Loucy (cell line): Measurements from ENCODE around the gene KLRB1.

ENCODE experiments used
- EZH2phosphoT487 ChIP-seq: fragments of 200-600 bp; IDR thresholded peaks from 2 replicates; pipeline ENCODE4 v1.6.1; 2018; ENCODE audit warnings: antibody characterized with exemption, mild to moderate bottlenecking, moderate library complexity, borderline replicate concordance
- TF ChIP-seq, protein P1 (sequence below): fragments of 200-600 bp; sonication (generic); conservative IDR thresholded peaks from 2 replicates; pipeline ENCODE4 v1.5.1; 2014; ENCODE audit warnings: mild to moderate bottlenecking, antibody characterized with exemption, low read length

DNA sequence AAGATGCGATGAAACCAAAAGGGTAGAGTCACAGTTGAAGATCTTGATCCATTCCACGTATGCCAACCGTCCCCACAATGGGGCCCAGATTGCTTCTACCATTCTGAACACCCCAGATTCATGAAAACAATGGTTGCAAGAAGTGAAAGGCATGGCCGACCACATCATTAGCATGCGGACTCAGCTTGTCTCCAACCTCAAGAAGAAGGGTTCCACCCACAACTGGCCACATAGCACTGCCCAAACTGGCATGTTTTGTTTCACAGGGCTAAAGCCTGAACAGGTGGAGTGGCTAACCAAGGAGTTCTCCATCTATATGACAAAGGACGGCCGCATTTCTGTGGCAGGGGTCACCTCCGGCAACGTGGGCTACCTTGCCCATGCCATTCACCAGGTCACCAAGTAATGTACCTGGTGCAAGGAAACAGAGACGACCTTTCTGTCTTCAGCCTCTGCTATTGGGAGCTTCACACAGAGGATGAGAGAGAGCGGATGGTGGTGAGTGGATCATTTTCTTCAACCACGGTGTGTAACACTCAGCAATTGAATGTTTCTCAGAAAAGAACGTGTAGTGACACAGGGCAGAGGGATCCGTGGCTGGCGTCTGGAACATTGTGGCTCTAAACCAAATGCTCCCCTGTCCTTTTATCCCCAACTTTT, 35.0 kb upstream of the KLRB1 start:
- TF ChIP-seq, protein P1, sequence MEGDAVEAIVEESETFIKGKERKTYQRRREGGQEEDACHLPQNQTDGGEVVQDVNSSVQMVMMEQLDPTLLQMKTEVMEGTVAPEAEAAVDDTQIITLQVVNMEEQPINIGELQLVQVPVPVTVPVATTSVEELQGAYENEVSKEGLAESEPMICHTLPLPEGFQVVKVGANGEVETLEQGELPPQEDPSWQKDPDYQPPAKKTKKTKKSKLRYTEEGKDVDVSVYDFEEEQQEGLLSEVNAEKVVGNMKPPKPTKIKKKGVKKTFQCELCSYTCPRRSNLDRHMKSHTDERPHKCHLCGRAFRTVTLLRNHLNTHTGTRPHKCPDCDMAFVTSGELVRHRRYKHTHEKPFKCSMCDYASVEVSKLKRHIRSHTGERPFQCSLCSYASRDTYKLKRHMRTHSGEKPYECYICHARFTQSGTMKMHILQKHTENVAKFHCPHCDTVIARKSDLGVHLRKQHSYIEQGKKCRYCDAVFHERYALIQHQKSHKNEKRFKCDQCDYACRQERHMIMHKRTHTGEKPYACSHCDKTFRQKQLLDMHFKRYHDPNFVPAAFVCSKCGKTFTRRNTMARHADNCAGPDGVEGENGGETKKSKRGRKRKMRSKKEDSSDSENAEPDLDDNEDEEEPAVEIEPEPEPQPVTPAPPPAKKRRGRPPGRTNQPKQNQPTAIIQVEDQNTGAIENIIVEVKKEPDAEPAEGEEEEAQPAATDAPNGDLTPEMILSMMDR, result no peak
- TF ChIP-seq EZH2phosphoT487, result no peak
